ENCODE results near the gene ETF1.
"Not testable (repeated sequence)": the region's sequence is repeated elsewhere in the genome, so short reads cannot be mapped to it uniquely, and the experiment has no call there.

The ETF1 gene

GRCh38 chr5:138482638-138483037, 60.4 kb downstream of the ETF1 start:
- DNase-seq = no peak

- no peak for DNase-seq
Observed at GRCh38 chr5:138476918-138477317, 66.1 kb downstream of the ETF1 start.

GRCh38 chr5:138473151-138473550, 69.9 kb downstream of the ETF1 start:
- DNase-seq = not testable (repeated sequence)

GRCh38 chr5:138472353-138472752, 70.7 kb downstream of the ETF1 start:
- no peak for DNase-seq

- no peak for DNase-seq
Observed at GRCh38 chr5:138471052-138471361, 72.0 kb downstream of the ETF1 start.

GRCh38 chr5:138470322-138471051, 72.5 kb downstream of the ETF1 start:
- DNase-seq = no peak

GRCh38 chr5:138469540-138470321, 73.3 kb downstream of the ETF1 start:
- no peak for DNase-seq

GRCh38 chr5:138468966-138469539, 74.0 kb downstream of the ETF1 start:
- no peak for DNase-seq

GRCh38 chr5:138468133-138468965, 74.7 kb downstream of the ETF1 start:
- no peak for DNase-seq

- DNase-seq = no peak
Observed at GRCh38 chr5:138467711-138468132, 75.3 kb downstream of the ETF1 start.

- no peak for DNase-seq
Observed at GRCh38 chr5:138466900-138467710, 75.9 kb downstream of the ETF1 start.

GRCh38 chr5:138466125-138466899, 76.7 kb downstream of the ETF1 start:
- no peak for DNase-seq

- DNase-seq = peak; percentile 73
Observed at GRCh38 chr5:138465261-138466124, 77.5 kb downstream of the ETF1 start, which contains the start of gene EGR1. Gene EGR1, plus strand, starts transcription at chr5:138465479. Its CDS starts 283 bp downstream, at chr5:138465762.

- DNase-seq = peak; percentile 86
Observed at GRCh38 chr5:138464388-138465260, 78.4 kb downstream of the ETF1 start.

- DNase-seq = peak; percentile 58
Observed at GRCh38 chr5:138464008-138464387, 79.0 kb downstream of the ETF1 start.

GRCh38 chr5:138463419-138464007, 79.5 kb downstream of the ETF1 start:
- peak; percentile 27 for DNase-seq

GRCh38 chr5:138461343-138462125, 81.5 kb downstream of the ETF1 start:
- DNase-seq = no peak

All from DMS79 (cell line).